HEK293 (cell line): ENCODE measurements around the gene ESR1.

Experiments
- CTCF ChIA-PET: fragments of 350-600 bp; formaldehyde crosslinking; extraction: SDS; loops from one replicate; lab custom pipeline; 2021; ENCODE audit warnings: antibody characterized with exemption; lab: Yijun Ruan, JAX
- POLR2A ChIA-PET: fragments of 300-600 bp; formaldehyde crosslinking; extraction: SDS; loops from one replicate; lab custom pipeline; 2020; ENCODE audit warnings: antibody characterized with exemption, inconsistent platforms; lab: Yijun Ruan, JAX
- H3K27ac ChIP-seq: fragments of 200-500 bp; sonication (Bioruptor generic); 2 replicates; pipeline ENCODE4 v1.5.1; 2014; ENCODE audit warnings: low read depth, low read length, control low read depth, inconsistent platforms; ENCODE audit errors: extremely low read depth
- H3K36me3 ChIP-seq, 2 experiments: fragments of 200-500 bp in 1 of 2; sonication (Bioruptor generic) in 1 of 2; 1 replicate in 1 of 2; 2 replicates in 1 of 2; pipeline ENCODE4 v1.5.1; 2014 to 2017; ENCODE audit warnings: inconsistent platforms in 2 of 2, low read length in 2 of 2; ENCODE audit not compliant: control insufficient read depth in 2 of 2, insufficient read depth in 1 of 2
- H3K4me1 ChIP-seq: fragments of 200-500 bp; sonication (Bioruptor generic); 2 replicates; pipeline ENCODE4 v1.5.1; 2014; ENCODE audit warnings: mild to moderate bottlenecking, low read length, inconsistent platforms; ENCODE audit not compliant: control insufficient read depth, insufficient read depth
- H3K4me3 ChIP-seq: 2 replicates; pipeline ENCODE4 v1.5.1; 2011; ENCODE audit warnings: low read depth, mild to moderate bottlenecking, control low read depth, low read length, moderate library complexity
- H3K9me3 ChIP-seq: fragments of 200-500 bp; sonication (Bioruptor generic); 2 replicates; pipeline ENCODE4 v1.5.1; 2014; ENCODE audit warnings: low read depth, low read length, inconsistent platforms; ENCODE audit not compliant: control insufficient read depth, insufficient read depth
- BCL11B ChIP-seq: fragments of 450-650 bp; formaldehyde crosslinking; IDR thresholded peaks from 2 replicates; pipeline ENCODE4 v1.5.1; 2016; ENCODE audit warnings: low read depth, missing biosample characterization, missing genetic modification characterization
- GLIS1 ChIP-seq: fragments of 450-650 bp; formaldehyde crosslinking; IDR thresholded peaks from 2 replicates; pipeline ENCODE4 v1.5.1; 2016; ENCODE audit warnings: missing biosample characterization, missing genetic modification characterization
- HOXA7 ChIP-seq: sonication (generic); formaldehyde crosslinking; IDR thresholded peaks from 2 replicates; pipeline ENCODE4 v1.8.1; 2022; ENCODE audit warnings: missing genetic modification reagents, borderline replicate concordance
- KLF7 ChIP-seq: fragments of 450-650 bp; formaldehyde crosslinking; IDR thresholded peaks from 2 replicates; pipeline ENCODE4 v1.5.1; 2016; ENCODE audit warnings: missing biosample characterization, missing genetic modification characterization, borderline replicate concordance
- ZNF221 ChIP-seq: fragments of 450-650 bp; formaldehyde crosslinking; IDR thresholded peaks from 2 replicates; pipeline ENCODE4 v1.5.1; 2017; ENCODE audit warnings: missing biosample characterization, missing genetic modification characterization, borderline replicate concordance
- ZNF324 ChIP-seq: fragments of 450-650 bp; formaldehyde crosslinking; IDR thresholded peaks from 2 replicates; pipeline ENCODE4 v1.5.1; 2016; ENCODE audit warnings: missing biosample characterization, missing genetic modification characterization
- ZNF394 ChIP-seq: fragments of 450-650 bp; formaldehyde crosslinking; IDR thresholded peaks from 2 replicates; pipeline ENCODE4 v1.5.1; 2016; ENCODE audit warnings: missing biosample characterization, missing genetic modification characterization, mild to moderate bottlenecking, moderate library complexity, borderline replicate concordance
- ZNF404 ChIP-seq: fragments of 450-650 bp; formaldehyde crosslinking; IDR thresholded peaks from 2 replicates; pipeline ENCODE4 v1.5.1; 2017; ENCODE audit warnings: missing biosample characterization, missing genetic modification characterization
- ZNF530 ChIP-seq: fragments of 450-650 bp; formaldehyde crosslinking; IDR thresholded peaks from 2 replicates; pipeline ENCODE4 v1.5.1; 2016; ENCODE audit warnings: low read depth, missing biosample characterization, missing genetic modification characterization
- ZNF600 ChIP-seq: fragments of 450-650 bp; formaldehyde crosslinking; IDR thresholded peaks from 2 replicates; pipeline ENCODE4 v1.5.1; 2016; ENCODE audit warnings: missing biosample characterization, missing genetic modification characterization
- ZNF791 ChIP-seq: fragments of 450-650 bp; formaldehyde crosslinking; IDR thresholded peaks from 2 replicates; pipeline ENCODE4 v1.5.1; 2016; ENCODE audit warnings: missing biosample characterization, missing genetic modification characterization
- ZSCAN30 ChIP-seq: fragments of 450-650 bp; IDR thresholded peaks from 2 replicates; pipeline ENCODE4 v1.5.1; 2018; ENCODE audit warnings: missing biosample characterization, mild to moderate bottlenecking, missing genetic modification characterization, moderate library complexity
- TF ChIP-seq, protein P1 (sequence below): fragments of 450-650 bp; formaldehyde crosslinking; optimal IDR thresholded peaks from 2 replicates; pipeline ENCODE3; 2016; ENCODE audit warnings: missing biosample characterization, mild to moderate bottlenecking, missing genetic modification characterization
- TF ChIP-seq, protein P2 (sequence below): fragments of 450-650 bp; formaldehyde crosslinking; IDR thresholded peaks from 2 replicates; pipeline ENCODE4 v1.5.1; 2016; ENCODE audit warnings: missing biosample characterization, missing genetic modification characterization
- TF ChIP-seq, protein P3 (sequence below): fragments of 450-650 bp; IDR thresholded peaks from 2 replicates; pipeline ENCODE4 v1.5.1; 2018; ENCODE audit warnings: missing biosample characterization, missing genetic modification characterization
- TF ChIP-seq, protein P4 (sequence below): fragments of 450-650 bp; formaldehyde crosslinking; IDR thresholded peaks from 2 replicates; pipeline ENCODE4 v1.5.1; 2016; ENCODE audit warnings: missing biosample characterization, missing genetic modification characterization
- TF ChIP-seq, protein P5 (sequence below): fragments of 450-650 bp; formaldehyde crosslinking; IDR thresholded peaks from 2 replicates; pipeline ENCODE4 v1.5.1; 2017; ENCODE audit warnings: missing biosample characterization, missing genetic modification characterization

ESR1 gene

DNA sequence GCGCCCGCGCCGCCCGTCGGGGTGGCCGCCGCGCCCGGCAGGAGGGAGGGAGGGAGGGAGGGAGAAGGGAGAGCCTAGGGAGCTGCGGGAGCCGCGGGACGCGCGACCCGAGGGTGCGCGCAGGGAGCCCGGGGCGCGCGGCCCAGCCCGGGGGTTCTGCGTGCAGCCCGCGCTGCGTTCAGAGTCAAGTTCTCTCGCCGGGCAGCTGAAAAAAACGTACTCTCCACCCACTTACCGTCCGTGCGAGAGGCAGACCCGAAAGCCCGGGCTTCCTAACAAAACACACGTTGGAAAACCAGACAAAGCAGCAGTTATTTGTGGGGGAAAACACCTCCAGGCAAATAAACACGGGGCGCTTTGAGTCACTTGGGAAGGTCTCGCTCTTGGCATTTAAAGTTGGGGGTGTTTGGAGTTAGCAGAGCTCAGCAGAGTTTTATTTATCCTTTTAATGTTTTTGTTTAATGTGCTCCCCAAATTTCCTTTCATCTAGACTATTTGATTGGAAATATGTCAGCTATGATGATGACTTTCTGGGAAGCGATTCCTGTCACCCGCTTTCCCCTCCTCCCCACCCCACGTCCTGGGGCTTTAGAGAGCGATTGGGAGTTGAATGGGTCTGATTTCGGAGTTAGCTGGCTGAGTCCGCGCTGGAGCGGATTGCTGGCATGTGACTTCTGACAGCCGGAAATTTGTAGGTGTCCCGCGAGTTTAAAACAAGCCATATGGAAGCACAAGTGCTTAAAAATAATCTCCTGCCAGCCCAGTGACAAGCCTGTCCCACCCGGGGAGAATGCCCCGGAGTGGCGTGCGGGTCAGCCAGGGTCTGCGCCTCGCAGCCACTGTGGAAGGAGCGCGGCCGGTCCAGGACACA, 1.1 kb downstream of the ESR1 start:
- TF ChIP-seq, protein P1, sequence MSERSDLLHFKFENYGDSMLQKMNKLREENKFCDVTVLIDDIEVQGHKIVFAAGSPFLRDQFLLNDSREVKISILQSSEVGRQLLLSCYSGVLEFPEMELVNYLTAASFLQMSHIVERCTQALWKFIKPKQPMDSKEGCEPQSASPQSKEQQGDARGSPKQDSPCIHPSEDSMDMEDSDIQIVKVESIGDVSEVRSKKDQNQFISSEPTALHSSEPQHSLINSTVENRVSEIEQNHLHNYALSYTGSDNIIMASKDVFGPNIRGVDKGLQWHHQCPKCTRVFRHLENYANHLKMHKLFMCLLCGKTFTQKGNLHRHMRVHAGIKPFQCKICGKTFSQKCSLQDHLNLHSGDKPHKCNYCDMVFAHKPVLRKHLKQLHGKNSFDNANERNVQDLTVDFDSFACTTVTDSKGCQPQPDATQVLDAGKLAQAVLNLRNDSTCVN (tag by site-specific recombination): peak; percentile 44
- TF ChIP-seq, protein P2, sequence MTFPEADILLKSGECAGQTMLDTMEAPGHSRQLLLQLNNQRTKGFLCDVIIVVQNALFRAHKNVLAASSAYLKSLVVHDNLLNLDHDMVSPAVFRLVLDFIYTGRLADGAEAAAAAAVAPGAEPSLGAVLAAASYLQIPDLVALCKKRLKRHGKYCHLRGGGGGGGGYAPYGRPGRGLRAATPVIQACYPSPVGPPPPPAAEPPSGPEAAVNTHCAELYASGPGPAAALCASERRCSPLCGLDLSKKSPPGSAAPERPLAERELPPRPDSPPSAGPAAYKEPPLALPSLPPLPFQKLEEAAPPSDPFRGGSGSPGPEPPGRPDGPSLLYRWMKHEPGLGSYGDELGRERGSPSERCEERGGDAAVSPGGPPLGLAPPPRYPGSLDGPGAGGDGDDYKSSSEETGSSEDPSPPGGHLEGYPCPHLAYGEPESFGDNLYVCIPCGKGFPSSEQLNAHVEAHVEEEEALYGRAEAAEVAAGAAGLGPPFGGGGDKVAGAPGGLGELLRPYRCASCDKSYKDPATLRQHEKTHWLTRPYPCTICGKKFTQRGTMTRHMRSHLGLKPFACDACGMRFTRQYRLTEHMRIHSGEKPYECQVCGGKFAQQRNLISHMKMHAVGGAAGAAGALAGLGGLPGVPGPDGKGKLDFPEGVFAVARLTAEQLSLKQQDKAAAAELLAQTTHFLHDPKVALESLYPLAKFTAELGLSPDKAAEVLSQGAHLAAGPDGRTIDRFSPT (tag by site-specific recombination): no peak
- H3K27ac ChIP-seq: no peak overlapping the region
- peaks cover 11% of the 10 kb centered on the region for H3K4me1 ChIP-seq
- ChIA-PET POLR2A (no interaction called here), CTCF (interaction anchor here (0.5 to 1.7 kb wide), 3 partner anchors 17 to 432 kb away, joined by 3 to 6 read pairs (median 4); no protein-coding TSS in a partner anchor)
- H3K4me3 ChIP-seq: peak overlapping the region; percentile 52
- no peaks in the 10 kb centered on the region for H3K9me3 ChIP-seq
- no peaks in the 10 kb centered on the region for H3K36me3 ChIP-seq

DNA sequence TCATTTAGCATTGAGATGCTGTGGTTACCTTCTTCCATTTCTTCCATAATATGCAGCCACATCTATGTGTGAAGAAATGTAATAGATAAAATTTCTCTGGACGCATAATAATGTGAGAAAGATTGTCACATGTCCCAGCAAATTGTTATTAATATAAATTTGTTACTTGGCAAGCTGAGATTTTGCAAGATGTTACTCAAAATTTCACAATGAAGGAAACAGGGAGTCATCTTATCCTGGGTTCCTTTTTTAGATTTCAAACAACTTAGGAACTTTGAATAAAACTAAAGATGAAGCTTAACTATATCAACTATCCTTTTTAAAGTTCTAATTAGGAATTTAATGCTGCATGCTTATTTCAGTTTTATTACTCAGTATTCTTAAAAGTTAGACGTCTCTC, 3.6 kb downstream of the ESR1 start:
- Histone ChIP-seq H3K4me3 (no peak overlapping the region), H3K27ac (no peak overlapping the region), H3K36me3 (no peaks in the 10 kb centered on the region), H3K9me3 (no peaks in the 10 kb centered on the region), H3K4me1 (peaks cover 4% of the 10 kb centered on the region)
- ChIA-PET CTCF (interaction anchor here (0.8 kb wide), 1 partner anchor 314 kb away, joined by 3 read pairs; no protein-coding TSS in a partner anchor), POLR2A (no interaction called here)
- TF ChIP-seq, protein P3, sequence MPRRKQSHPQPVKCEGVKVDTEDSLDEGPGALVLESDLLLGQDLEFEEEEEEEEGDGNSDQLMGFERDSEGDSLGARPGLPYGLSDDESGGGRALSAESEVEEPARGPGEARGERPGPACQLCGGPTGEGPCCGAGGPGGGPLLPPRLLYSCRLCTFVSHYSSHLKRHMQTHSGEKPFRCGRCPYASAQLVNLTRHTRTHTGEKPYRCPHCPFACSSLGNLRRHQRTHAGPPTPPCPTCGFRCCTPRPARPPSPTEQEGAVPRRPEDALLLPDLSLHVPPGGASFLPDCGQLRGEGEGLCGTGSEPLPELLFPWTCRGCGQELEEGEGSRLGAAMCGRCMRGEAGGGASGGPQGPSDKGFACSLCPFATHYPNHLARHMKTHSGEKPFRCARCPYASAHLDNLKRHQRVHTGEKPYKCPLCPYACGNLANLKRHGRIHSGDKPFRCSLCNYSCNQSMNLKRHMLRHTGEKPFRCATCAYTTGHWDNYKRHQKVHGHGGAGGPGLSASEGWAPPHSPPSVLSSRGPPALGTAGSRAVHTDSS (tag by site-specific recombination): no peak
- TF ChIP-seq, protein P4, sequence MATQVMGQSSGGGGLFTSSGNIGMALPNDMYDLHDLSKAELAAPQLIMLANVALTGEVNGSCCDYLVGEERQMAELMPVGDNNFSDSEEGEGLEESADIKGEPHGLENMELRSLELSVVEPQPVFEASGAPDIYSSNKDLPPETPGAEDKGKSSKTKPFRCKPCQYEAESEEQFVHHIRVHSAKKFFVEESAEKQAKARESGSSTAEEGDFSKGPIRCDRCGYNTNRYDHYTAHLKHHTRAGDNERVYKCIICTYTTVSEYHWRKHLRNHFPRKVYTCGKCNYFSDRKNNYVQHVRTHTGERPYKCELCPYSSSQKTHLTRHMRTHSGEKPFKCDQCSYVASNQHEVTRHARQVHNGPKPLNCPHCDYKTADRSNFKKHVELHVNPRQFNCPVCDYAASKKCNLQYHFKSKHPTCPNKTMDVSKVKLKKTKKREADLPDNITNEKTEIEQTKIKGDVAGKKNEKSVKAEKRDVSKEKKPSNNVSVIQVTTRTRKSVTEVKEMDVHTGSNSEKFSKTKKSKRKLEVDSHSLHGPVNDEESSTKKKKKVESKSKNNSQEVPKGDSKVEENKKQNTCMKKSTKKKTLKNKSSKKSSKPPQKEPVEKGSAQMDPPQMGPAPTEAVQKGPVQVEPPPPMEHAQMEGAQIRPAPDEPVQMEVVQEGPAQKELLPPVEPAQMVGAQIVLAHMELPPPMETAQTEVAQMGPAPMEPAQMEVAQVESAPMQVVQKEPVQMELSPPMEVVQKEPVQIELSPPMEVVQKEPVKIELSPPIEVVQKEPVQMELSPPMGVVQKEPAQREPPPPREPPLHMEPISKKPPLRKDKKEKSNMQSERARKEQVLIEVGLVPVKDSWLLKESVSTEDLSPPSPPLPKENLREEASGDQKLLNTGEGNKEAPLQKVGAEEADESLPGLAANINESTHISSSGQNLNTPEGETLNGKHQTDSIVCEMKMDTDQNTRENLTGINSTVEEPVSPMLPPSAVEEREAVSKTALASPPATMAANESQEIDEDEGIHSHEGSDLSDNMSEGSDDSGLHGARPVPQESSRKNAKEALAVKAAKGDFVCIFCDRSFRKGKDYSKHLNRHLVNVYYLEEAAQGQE: no peak

DNA sequence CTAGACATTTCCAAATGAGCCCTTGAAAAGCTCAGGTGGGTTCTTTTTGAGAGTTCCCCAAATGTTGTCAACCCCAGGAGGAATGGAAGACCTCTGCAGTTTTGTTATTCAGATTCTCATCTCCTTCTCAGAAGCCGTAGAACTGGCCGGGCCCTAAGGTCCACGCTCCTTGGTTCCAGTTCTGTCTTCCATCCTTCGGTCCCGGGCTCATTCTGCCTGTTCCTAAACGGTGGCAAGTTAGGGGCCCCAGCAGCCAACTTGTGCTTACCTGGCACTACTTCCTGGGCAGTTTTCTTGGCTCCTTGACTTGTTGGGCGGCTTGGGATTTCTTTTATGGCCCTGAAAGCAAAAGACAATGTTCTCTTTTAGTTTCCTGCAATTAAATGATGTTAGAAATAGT, 6.4 kb downstream of the ESR1 start:
- Histone ChIP-seq H3K36me3 (no peaks in the 10 kb centered on the region), H3K9me3 (no peaks in the 10 kb centered on the region), H3K27ac (no peak overlapping the region), H3K4me3 (no peak overlapping the region), H3K4me1 (no peaks in the 10 kb centered on the region)
- CTCF ChIA-PET: no interaction called here
- POLR2A ChIA-PET: no interaction called here
- TF ChIP-seq GLIS1 (tag by site-specific recombination) (no peak), ZNF404 (tag by site-specific recombination) (no peak), ZNF530 (no peak), KLF7 (tag by site-specific recombination) (no peak), ZNF394 (tag by site-specific recombination) (no peak), BCL11B (tag by site-specific recombination) (no peak), ZNF600 (tag by site-specific recombination) (no peak), ZSCAN30 (tag by site-specific recombination) (no peak), ZNF791 (tag by site-specific recombination) (no peak), HOXA7 (CRISPR knock-in tag) (no peak), ZNF324 (tag by site-specific recombination) (no peak), ZNF221 (no peak)
- TF ChIP-seq, protein P5, sequence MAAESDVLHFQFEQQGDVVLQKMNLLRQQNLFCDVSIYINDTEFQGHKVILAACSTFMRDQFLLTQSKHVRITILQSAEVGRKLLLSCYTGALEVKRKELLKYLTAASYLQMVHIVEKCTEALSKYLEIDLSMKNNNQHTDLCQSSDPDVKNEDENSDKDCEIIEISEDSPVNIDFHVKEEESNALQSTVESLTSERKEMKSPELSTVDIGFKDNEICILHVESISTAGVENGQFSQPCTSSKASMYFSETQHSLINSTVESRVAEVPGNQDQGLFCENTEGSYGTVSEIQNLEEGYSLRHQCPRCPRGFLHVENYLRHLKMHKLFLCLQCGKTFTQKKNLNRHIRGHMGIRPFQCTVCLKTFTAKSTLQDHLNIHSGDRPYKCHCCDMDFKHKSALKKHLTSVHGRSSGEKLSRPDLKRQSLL: no peak
- TF ChIP-seq, protein P2 (tag by site-specific recombination): no peak
